ENCODE results near the gene ARHGAP24. TPM values are rescaled to one million over a fixed set of nuclear protein-coding genes. Genes with fewer than 3 reads are reported as not detected.

The ARHGAP24 gene
- total and polyA plus RNA-seq, 2 of the 13 experiments (the other 11 are each of a cell fraction or from before 2014, with no cell fraction given), result 0.07 to 0.55 TPM

GRCh38 chr4:85776096-85776495 lies 301.1 kb downstream of the ARHGAP24 start:
- Histone ChIP-seq H3K9me3 (ENCODE audit: low read length) (no peaks in the 10 kb centered on the region), H3K27me3 (ENCODE audit: control insufficient read depth in 1 of 2, insufficient read depth in 2 of 2, low read length in 2 of 2) (no peaks in the 10 kb centered on the region), H3K36me3 (replicated peaks in 1 of 2; ENCODE audit: control insufficient read depth in 1 of 2, insufficient read depth in 2 of 2, low read length in 2 of 2) (no peaks in the 10 kb centered on the region), H3K4me2 (ENCODE audit: low read depth, low read length) (no peak overlapping the region), H3K79me2 (ENCODE audit: insufficient read depth, low read length) (no peaks in the 10 kb centered on the region), H3K27ac (ENCODE audit: extremely low read length, insufficient read depth, low read length) (no peak overlapping the region), H2AFZ (ENCODE audit: low read length) (no peak overlapping the region), H3K9ac (ENCODE audit: insufficient read depth, low read depth, low read length) (no peak overlapping the region), H4K20me1 (ENCODE audit: insufficient read depth, low read length) (no peaks in the 10 kb centered on the region), H3K4me3 (replicated peaks in 1 of 3; ENCODE audit: insufficient read depth in 1 of 3, low read depth in 2 of 3, low read length in 3 of 3) (no peak overlapping the region), H3K4me1 (ENCODE audit: insufficient read depth, low read length) (no peaks in the 10 kb centered on the region)
- ATAC-seq (no peak), DNase-seq (ENCODE audit: low spot score) (no peak), FAIRE-seq (no peak)
- TF ChIP-seq ZNF549 (CRISPR knock-in tag; IDR thresholded peaks at IDR 0.05), result no peak
- no peak for TF ChIP-seq ZFP91 (CRISPR knock-in tag; IDR thresholded peaks at IDR 0.05; ENCODE audit: borderline replicate concordance)
- no peak for TF ChIP-seq SNAPC5 (CRISPR knock-in tag; IDR thresholded peaks at IDR 0.05; ENCODE audit: borderline replicate concordance)
- no peak for TF ChIP-seq SOX6 (IDR thresholded peaks at IDR 0.05)
- TF ChIP-seq SOX6 (CRISPR knock-in tag; IDR thresholded peaks at IDR 0.05), result no peak
- TF ChIP-seq FOXA3 (CRISPR knock-in tag; IDR thresholded peaks at IDR 0.05), result no peak
- TF ChIP-seq PLSCR1 (CRISPR knock-in tag; IDR thresholded peaks at IDR 0.05; ENCODE audit: borderline replicate concordance), result no peak
- TF ChIP-seq ZNF142 (CRISPR knock-in tag; IDR thresholded peaks at IDR 0.05), result no peak
- TF ChIP-seq SMAD9 (CRISPR knock-in tag; IDR thresholded peaks at IDR 0.05), result no peak
- no peak for TF ChIP-seq PHF5A (CRISPR knock-in tag; IDR thresholded peaks at IDR 0.05; ENCODE audit: low read depth, unreplicated experiment)
- no peak for TF ChIP-seq SRSF1 (optimal IDR thresholded peaks at IDR 0.05; ENCODE audit: low read depth, low read length)
- TF ChIP-seq MEF2D (CRISPR knock-in tag; IDR thresholded peaks at IDR 0.05), result no peak
- no peak for TF ChIP-seq NFRKB (IDR thresholded peaks at IDR 0.05)
- TF ChIP-seq NR2F1 (CRISPR knock-in tag; IDR thresholded peaks at IDR 0.05), result no peak
- POLR2A ChIA-PET, result no interaction called here
- intact Hi-C loops (cut with micrococcal nuclease; ENCODE audit: unreplicated experiment) (no loop called here), in situ Hi-C loops (cut with HindIII; ENCODE audit: extremely low pct_ligation_motif_present, low pct_unique_long_range_greater_than_20kb) (no loop called here)
- 4% methylated on average over 2 of the region's 2 CpGs for WGBS (ENCODE audit: low lambda C conversion rate)
- CTCF ChIA-PET (ENCODE audit: low intra/inter-chr PET ratio, low total read pairs), result no interaction called here
- no TSS peak for BruUV-seq (replicated peaks)

All from HepG2 (cell line).